ENCODE results near the gene RESP18. TPM values are rescaled to one million over a fixed set of nuclear protein-coding genes. Genes with fewer than 3 reads are reported as not detected.
"Not testable (repeated sequence)": the region's sequence is repeated elsewhere in the genome, so short reads cannot be mapped to it uniquely, and the experiment has no call there.

The RESP18 gene
- total RNA-seq, 1 experiment from 2014 or later = not detected

DNA sequence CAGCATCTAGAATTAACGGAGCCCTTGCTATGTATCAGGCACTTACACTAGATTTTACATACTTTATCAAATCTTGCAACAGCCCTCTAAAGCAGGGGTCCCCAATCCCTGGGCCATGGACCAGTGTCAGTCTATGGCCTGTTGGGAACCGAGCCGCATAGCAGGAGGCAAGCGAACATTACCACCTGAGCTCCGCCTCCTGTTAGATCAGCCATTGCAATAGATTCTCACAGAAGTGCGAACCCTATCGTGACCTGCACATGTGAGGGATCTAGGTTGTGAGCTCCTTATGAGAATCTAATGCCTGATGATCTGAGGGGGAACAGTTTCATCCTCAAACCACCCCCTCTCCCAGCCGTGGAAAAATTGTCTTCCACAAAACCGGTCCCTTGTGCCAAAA, 39.9 kb downstream of the RESP18 start:
- DNase-seq (ENCODE audit: low read depth) = no peak

DNA sequence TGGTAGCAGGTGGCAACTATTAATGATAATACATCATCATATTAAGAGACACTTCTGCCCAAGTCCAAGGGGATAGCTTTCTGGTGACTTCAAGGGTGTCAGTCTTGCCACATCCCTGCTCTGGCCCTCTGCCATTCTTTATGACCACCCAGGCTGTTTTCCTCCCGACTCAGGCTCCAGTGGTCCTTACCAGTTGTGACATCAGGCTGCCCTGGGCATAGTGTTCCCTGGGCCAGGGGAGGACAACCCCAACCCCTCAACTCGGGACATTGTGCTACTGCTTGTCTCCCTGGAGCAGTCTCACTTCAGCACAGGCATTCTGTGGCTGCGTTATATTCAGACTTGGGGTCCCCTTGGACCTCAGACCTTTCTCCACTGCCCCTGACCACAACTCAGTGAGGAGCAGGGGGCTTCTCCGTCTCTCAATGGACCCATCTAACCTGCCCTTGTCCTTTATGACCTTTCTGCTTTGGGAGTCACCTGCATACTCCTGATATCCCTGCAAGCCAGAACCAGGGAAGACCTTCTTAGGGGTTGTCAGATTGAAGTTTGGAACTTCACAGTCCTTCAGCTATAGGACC, 40.5 kb downstream of the RESP18 start:
- no peak for DNase-seq (ENCODE audit: low read depth)

DNA sequence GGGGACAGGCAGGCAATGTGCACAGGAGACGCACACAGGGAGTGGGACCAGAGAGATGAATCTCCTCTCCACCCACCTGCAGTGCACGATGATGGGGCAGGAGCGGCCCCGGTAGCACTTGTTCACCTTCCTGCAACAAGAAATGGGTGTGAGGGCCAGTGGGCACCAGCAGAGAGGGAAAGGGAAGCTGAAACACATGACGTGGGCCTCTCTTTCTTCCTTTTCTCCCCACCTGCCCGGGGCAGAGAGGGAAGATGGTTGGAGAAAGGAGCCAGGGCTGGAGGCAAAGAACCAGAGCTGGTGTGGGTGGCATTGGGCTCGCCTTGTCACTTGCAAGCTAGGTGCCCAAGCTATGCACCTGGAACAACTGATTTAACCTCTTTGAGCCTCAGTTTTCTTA, 41.1 kb downstream of the RESP18 start:
- DNase-seq (ENCODE audit: low read depth) = no peak

DNA sequence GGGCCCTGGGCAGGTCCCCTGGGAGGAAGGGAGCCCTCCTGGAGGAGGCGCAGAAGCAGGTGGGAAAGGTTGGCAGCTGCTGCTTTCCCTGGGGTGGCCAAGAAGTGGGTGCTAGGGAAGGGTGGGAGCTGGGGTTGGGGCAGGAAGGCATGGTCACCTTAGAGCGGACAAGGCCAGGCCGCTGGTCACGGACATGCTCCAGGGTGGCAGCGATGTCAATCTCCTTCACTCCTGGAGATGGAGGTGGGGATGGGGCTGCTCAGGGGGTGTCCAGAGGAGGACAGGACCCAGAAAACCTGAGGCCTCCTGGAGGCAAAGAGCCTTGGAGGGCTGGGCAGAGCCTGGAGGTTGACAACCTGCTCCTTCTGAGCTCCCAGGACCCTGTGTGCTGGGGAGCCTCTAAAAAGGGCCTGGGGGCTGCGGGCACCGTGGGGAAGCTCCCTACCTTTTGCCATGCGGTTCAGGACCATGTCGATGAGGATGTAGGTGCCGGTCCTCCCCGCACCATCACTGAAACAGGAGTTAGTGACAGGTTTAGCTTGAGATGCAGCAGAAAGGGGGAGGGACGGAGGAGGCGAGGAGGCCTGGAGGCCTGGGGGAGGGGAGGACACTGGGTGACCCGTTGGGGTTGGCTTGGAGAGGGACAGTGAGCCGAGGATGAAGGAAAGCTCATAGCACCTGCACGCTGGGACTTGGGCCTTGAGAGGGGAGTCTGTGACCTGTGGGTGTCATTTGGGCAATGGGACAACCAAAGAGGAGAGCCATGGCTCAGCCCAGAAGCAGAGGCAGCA, 42.0 kb downstream of the RESP18 start:
- DNase-seq (ENCODE audit: low read depth) = no peak

DNA sequence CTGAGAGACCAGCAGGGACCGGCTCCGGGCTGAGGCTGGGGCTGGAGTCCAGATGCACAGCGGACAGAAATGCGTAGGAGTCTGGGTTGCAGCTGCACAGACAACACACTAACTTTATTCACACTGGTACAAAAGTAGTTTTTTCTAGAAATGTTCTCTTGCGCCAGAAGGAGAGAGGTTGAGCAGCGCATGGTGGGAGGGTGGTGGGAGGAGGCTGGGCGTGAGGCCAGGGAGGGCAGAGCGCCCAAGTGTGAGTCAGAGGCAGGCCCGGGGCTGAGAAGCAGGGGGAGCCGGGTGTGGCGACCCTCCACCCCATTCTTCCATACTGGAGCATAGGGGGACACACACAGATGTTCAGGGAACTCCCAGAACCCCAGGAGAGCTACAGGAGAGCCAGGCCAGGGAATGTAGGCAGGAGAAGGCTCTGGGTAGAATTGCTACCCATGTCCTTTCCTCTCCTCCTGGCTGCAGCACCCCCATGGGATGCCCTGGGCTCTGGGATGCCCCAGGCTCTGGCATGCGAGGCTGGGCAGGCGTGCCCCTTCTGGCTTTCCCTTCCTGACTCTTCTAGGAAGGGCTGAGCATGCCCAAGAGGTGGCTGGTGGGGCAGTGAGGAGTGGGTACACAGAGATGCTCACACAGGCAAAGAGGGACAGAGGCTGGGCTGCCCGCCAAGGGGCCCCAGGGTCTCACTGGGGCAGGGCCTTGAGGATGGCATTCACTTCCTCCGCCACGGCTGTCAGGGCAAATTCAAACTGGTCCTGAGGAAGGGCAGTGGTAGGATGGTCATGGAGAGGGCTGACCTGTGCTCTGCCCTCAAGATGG, 42.8 kb downstream of the RESP18 start:
- peak; percentile 66 for DNase-seq (ENCODE audit: low read depth)

DNA sequence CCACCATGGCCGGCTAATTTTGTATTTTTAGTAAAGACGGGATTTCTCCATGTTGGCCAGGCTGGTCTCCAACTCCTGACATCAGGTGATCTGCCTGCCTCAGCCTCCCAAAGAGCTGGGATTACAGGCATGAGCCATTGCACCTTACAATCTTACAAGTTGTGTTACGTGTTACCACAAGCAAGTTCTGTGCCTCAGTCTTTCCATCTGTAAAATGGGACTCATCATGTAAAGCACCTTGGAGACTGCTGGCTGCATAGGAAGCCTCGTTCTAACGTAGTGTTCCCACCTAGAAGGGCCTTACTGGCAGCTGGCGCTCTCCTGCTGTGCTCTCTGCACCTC, 43.4 kb downstream of the RESP18 start:
- no peak for DNase-seq (ENCODE audit: low read depth)

DNA sequence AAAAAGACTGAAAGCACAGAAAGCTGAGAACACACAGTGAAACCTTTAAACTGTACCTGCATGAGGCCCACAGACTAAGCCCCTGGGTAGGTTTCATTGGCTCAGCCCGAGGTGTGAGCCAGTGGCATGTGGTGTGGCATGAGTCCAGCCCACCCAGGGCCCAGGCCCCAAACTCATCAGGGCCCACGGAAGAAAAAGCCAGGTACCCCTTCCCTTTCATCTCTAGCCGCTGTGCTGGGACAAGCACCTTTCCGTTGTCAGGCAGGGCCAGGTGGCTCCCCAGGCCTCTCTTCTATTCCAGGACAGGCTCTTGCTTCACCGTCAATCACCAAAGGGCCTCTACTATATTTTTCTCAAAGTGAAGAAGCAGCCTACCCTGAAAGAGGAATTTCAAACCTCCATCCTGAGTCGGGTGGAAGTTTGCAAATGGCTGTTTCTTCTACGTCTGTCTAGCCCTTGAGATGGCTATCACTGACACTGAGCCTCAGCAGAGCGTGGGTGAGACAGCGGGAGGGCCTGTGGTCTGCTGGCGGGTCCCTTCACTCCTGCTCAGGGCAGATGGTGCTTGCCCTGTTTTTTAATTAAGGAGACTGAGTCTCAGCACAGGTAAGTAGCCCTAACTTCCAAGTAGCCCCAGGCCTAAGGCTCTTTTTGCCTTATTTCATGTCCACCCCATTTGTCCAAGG, 44.8 kb downstream of the RESP18 start:
- no peak for DNase-seq (ENCODE audit: low read depth)

DNA sequence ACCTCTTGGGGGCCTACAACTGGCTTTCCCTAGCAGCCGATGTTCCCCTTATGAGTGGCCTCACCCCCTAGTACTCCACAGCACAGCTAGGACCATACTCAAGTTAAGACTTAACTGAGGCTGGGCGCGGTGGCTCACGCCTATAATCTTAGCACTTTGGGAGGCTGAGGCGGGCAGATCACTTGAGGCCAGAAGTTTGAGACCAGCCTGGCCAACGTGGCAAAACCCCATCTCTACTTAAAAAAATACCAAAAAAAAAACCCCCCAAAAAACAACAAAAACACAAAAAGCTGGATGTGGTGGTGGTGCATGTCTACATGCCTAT, 45.5 kb downstream of the RESP18 start:
- not testable (repeated sequence) for DNase-seq (ENCODE audit: low read depth)

DNA sequence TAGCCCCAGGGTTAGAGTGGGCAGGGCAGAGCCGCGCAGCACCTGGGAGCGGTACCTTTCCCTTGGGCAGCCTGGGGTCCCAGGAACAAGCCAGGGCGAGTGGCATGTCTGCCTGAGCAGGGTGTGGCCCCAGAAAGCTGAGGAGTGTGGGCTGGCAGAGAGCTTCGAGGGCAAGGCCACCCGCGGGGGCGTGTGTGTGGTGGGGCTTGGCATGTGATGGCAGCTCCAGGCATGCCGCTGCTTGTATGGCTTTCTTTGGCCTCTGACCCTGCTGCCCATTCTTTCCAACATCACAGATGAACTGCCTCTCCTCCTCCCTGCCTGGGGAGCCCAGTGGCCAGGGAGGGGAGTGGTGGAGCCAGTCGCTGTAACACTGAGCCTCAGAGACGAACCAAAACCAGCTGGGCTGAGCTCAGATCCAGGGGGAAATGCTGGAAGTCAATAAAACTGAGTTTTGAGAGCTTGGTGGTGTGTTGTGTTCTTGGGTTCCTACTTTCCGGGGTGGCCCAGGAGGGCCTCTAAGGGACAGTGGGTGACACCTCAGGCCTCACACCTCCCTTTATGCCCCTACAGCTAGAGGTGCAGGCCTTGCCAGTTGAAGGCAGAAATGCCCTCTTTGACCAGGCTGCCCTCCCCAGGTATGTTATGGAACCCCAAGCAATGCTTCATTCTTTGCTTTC, 46.0 kb downstream of the RESP18 start:
- DNase-seq (ENCODE audit: low read depth) = peak; percentile 57

DNA sequence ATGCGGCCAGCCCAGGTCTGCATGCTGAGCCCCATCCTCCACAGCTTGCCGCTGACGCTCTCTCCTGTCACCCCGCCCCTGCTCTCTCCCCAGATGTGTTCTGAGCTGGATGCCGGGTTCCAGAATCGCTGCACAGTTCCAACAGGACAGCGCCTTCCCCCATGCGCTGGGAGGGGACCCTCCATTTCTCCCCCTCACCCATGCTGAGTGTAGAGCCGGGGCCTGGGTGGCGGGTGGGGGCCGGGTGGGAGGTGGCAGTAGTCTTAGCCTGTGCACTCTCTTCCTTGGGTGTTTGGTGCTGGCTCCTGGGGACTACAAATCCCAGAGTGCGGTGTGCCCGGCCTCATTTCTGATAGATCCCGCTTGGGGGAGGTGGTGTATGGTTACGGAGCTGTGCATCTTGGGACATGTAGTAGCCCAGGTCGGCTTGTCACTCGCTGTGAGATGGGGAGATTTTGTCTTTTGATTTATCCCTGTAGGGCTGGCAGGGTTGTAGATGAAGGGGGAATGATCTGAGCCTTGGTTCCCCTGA, 46.6 kb downstream of the RESP18 start:
- no peak for DNase-seq (ENCODE audit: low read depth)

DNA sequence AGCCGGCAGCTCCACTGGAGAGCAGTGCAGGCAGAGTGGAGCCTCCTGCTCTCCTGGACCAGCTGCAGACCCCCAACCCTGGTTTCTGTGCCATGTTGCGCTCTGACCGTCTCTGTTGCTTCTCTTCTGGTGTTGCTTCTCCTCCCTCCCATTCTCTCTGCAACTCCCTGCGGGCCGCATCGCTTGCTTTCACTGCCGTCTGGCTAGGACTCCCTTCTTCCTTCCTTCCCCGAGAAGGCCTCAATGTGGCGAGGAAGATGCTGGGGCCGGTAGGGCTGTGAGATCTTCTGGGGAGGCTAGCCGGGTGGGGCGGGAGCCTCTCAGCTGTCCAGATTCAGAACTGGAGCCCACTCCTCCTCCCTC, 47.2 kb downstream of the RESP18 start:
- no peak for DNase-seq (ENCODE audit: low read depth)

DNA sequence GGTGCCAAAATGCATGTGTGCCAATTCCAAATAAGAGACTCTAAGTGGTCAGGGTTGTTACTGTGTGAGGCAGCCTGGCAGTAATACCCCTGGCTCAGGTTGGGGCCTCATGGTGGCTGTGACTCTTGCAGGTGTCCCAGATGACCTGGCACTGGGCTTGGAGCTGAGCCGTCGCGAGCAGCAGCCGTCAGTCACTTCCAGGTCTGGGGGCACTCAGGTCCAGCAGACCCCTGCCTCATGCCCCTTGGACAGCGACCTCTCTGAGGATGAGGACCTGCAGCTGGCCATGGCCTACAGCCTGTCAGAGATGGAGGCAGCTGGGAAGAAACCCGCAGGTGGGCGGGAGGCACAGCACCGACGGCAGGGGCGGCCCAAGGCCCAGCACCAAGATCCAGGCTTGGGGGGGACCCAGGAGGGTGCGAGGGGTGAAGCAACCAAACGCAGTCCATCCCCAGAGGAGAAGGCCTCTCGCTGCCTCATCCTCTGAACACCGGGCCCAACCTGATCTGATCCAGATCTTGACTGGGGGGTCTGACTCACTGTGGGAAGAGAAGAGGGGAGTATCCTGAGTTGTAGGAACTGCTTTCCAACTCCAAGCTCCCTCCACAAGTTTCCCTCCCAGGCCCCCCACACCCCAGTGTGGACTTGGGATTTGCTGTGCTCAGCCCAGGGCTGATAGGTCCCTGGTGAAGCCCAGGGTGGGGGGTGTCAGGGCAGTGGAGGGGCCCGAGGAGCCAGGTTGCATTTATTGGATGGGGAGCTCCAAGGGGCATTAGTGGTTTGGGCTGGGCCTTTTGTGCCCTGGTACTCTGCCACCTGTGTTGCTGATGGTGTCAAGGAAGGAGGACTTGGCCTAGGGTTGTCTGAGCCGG, 47.8 kb downstream of the RESP18 start:
- DNase-seq (ENCODE audit: low read depth) = no peak

DNA sequence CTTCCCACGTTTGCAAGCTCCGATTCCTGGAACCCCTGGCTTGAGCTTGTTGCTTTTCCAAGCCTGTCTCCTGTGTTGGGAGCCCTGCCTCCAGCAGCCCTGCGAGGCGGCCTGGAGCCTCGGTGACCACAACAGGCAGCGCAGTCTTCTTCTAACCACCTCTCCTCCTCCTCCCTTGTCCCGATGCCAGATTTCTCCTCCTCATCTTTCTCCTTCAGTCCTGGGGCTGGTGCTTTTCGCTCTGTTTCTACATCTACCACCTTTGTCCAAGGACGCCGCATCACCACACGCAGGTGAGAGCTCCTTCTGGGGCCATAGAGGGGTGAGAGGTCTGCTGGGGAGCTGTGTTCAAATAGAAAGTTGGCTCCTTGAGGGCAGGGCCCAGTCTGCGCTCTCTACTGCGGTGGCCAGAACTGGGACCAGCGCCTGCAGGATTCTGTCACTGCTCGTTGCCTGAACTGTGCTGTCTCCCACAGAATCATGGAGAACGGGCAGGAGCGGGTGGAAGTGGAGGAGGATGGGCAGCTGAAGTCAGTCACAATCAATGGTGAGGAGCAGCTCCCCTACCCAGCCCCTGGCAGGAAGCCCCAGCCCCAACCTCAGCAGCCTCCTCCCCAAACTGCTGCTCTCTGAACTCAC, 49.5 kb downstream of the RESP18 start:
- no peak for DNase-seq (ENCODE audit: low read depth)

DNA sequence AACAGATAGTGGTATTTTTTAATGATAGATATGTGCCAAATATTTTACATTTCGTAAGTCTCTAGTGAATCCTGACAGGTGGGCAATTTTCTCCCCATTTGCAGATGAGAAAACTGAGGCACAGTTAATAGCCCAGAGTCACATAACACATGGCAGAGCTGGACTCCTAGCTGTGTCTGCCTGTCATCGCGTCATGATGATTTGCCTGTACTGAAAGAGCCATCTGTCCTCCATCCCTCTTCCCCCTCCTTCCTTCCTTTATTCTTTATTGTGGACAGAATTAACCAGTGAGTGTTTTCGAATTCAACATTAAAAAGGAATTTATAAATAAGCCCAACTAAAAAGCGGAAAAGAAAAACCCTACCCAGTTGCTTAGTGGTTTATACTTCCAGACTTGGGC, 50.2 kb downstream of the RESP18 start:
- no peak for DNase-seq (ENCODE audit: low read depth)

DNA sequence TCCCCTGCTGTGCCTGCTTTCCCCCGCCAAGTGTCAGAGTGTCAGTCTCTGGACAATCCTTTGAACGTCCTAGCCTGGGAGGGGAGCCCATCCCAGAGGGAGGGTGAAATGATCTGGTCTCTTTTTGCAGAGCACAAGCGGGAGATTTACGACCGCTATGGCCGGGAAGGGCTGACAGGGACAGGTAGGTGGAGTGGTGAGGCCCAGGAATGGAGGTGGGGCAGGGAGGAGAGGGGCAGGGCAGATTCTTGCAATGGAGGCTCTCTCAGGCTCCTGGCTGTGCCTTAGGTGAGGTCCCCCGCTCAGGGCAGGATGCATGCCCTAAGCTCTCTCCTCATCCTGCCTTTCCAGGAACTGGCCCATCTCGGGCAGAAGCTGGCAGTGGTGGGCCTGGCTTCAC, 51.0 kb downstream of the RESP18 start:
- DNase-seq (ENCODE audit: low read depth) = no peak

DNA sequence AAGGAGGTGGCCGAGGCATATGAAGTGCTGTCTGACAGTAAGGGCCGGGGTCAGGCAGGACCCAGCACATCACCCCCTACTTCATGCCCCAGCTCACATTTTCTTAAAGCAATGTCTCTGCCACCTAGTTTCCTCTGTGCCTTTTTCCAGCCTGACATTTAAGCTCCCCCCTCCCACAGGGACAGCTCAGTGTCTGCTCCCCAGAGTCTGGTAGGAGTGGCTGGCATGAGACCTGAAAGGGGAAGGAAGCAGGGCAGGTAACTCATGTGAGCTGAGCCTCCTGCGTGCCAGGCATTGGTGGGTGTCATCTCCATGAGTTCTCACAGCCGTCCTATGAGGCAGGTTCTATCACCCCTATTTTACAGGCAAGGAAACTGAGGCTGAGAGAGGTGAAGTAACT, 51.9 kb downstream of the RESP18 start:
- no peak for DNase-seq (ENCODE audit: low read depth)

DNA sequence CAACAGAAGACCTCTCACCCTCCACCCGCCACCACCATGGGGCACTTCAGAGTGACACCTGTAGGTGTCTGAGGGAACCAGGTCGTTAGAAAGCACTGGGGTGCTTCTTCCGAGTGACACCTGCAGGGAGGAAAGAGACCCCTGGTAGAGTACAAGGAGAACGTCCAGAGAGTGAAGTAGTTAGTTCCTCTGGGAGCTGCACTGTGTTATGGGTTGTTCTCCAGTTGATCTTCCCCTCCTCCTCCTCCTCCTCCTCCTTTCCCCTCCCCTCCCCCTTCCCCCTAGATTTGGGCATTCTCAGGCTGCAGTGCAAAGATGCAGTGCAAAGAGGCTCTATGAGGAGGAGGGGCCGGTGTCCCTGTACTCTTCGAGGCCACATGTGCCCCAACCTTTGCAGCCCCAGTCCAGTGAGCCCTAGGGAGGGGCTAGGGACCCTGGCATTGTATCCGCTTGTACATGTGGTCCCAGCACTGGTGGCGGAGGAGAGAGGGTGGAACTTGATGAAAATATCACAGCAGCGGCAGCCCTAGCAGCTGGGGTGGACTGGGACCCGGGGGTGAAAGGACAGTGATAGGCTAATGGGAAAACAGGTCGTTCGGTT, 52.5 kb downstream of the RESP18 start:
- no peak for DNase-seq (ENCODE audit: low read depth)

DNA sequence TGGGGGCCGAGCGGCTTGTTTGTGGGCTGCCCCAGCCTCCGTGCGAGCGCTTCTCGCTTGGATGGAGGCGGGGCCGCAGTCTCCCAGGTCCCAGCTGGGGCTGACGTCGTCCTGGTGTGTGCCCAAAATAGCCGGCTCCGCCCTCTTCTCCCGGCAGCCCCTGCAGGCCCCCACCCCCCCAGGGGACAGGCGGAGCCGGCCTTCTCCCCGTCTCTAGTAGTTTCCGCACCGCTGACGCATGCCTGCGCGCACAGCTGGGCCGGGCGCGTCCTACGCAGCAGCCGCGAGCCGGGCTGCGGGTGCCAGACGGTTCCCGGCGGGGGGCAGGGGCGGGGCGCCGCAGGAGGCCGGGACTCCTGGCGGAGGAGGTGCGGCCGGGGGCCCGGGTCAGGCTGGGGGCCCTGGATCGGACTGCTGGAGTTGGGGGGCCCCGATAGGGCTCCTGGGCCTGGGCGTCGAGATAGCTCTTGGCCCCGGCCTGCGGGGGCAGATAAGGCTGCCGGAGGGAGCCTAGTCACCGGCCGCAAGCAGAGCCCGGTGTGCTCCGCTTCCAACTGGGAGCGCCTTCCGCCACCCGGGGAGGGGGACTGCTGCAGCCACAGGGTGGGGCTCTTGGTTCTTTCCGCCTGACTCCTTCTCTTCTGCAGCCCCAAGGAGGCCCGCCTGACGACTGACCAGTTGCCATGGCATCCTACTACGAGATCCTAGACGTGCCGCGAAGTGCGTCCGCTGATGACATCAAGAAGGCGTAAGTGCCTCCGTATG, 53.2 kb downstream of the RESP18 start, which contains the start of gene DNAJB2:
Gene DNAJB2, plus strand, starts transcription at position 216 of the 765 bp plus-strand sequence. Its CDS starts 468 bp downstream, at position 684.
- DNase-seq (ENCODE audit: low read depth) = peak; percentile 99

DNA sequence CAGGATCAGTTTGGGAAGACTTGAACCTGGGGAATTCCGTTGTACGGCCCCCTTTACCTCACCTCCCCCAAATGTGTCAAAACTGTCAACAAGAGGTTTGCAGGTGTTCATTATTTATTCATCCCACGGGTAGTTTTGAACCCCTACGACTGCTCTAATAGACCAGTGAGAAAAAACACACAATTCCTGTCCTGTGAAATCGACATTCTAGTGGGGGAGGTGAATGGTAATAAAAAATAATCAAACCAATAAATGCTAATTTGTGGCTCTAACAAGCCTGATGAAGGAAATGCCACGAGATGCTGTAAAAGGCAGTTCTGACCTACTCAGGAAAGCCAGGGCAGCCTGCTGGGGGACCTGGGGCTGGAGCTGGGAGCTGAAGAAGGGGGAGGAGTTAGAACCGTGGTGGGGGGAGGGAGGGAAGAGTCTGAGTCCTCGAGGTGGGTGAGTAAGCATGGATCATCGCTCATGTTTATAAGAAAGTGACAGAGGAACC, 53.8 kb downstream of the RESP18 start:
- DNase-seq (ENCODE audit: low read depth) = no peak

Data from M059J (cell line).